ENCODE results near the gene COQ10B. TPM values are rescaled to one million over a fixed set of nuclear protein-coding genes. Genes with fewer than 3 reads are reported as not detected.

Gene COQ10B
- total and polyA plus RNA-seq, 2 donors (not counting 3 experiments of a cell fraction or from before 2014, with no cell fraction given): 2.4 to 15.1 TPM

DNA sequence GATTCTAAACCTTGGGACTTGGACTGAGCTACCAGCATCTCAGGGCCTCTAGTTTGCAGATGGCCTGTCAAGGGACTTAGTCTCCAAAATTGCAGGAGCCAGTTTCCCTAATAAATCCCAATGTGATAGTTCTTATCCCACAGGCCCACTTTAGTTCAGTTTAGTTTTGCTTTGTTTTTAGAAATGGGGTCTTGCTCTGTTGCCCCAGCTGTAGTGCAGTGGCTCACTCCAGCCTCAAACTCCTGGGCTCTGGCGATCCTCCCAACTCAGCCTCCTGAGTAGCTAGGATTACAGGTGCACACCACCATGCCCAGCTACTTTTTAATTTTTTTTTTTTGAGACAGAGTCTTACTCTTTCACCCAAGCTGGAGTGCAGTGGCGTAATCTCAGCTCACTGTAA, 16.0 kb upstream of the COQ10B start:
- Histone ChIP-seq H3K9me3 (replicated peaks; ENCODE audit: control insufficient read depth, insufficient read depth, low read length) (no peaks in the 10 kb centered on the region), H3K27ac (ENCODE audit: insufficient read depth, low read depth, low read length) (no peak overlapping the region), H3K9me1 (replicated peaks; ENCODE audit: control insufficient read depth, extremely low read depth, insufficient read depth, low read length) (no peaks in the 10 kb centered on the region), H3K4me2 (ENCODE audit: insufficient read depth, low read length) (no peak overlapping the region), H3K27me3 (ENCODE audit: control insufficient read depth in 2 of 2, insufficient read depth in 2 of 2, low read length in 2 of 2) (no peaks in the 10 kb centered on the region), H4K20me1 (replicated peaks; ENCODE audit: control insufficient read depth, extremely low read depth, insufficient read depth, low read length) (peaks cover 2% of the 10 kb centered on the region), H3K36me3 (ENCODE audit: control insufficient read depth in 2 of 2, extremely low read depth in 1 of 2, insufficient read depth in 2 of 2, low read length in 2 of 2) (no peaks in the 10 kb centered on the region), H3K9ac (replicated peaks; ENCODE audit: extremely low read depth, insufficient read depth, low read length) (no peak overlapping the region), H3K4me3 (replicated peaks in 1 of 3; ENCODE audit: insufficient read depth in 1 of 3, low read depth in 1 of 3, low read length in 3 of 3) (no peak overlapping the region), H3K79me2 (ENCODE audit: control insufficient read depth, insufficient read depth, low read length) (peaks cover 25% of the 10 kb centered on the region), H2AFZ (ENCODE audit: low read depth, low read length) (no peak overlapping the region), H3K4me1 (ENCODE audit: control insufficient read depth, extremely low read depth, insufficient read depth, low read length) (peaks cover 13% of the 10 kb centered on the region)
- no peak for DNase-seq (ENCODE audit: low read depth, low spot score)
- no TSS peak for BruUV-seq (replicated peaks)
- POLR2A ChIA-PET: no interaction called here
- CTCF ChIA-PET: interaction anchor here (1.0 to 3.6 kb wide), 2 partner anchors 9 to 16 kb away, joined by 3 to 15 read pairs; partner anchors contain the start of gene COQ10B
- intact Hi-C loops (cut with micrococcal nuclease): loop anchor here (5.0 kb wide), 1 partner anchor 860 kb away; no protein-coding TSS in a partner anchor
- FAIRE-seq: no peak
- no peak for TF ChIP-seq MYC (IDR thresholded peaks at IDR 0.05; ENCODE audit: low read depth, low read length)
- no peak for TF ChIP-seq GATA2 (IDR thresholded peaks at IDR 0.05; ENCODE audit: insufficient read depth, insufficient read length, low read depth, low read length)
- TF ChIP-seq, protein P1, sequence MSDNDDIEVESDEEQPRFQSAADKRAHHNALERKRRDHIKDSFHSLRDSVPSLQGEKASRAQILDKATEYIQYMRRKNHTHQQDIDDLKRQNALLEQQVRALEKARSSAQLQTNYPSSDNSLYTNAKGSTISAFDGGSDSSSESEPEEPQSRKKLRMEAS (IDR thresholded peaks at IDR 0.05; ENCODE audit: insufficient read depth, insufficient read length): no peak
- no peak for TF ChIP-seq JUN (IDR thresholded peaks at IDR 0.05; ENCODE audit: borderline replicate concordance, insufficient read depth, insufficient read length, low read depth)
- no peak for TF ChIP-seq POLR2A (IDR thresholded peaks at IDR 0.05; ENCODE audit: low read depth, low read length)
- no peak for TF ChIP-seq FOS (IDR thresholded peaks at IDR 0.05; ENCODE audit: borderline replicate concordance, insufficient read depth, low read length)
- dilution Hi-C loops (cut with MboI; ENCODE audit: extremely low pct_ligation_motif_present, low sequenced_read_pairs): no loop called here

DNA sequence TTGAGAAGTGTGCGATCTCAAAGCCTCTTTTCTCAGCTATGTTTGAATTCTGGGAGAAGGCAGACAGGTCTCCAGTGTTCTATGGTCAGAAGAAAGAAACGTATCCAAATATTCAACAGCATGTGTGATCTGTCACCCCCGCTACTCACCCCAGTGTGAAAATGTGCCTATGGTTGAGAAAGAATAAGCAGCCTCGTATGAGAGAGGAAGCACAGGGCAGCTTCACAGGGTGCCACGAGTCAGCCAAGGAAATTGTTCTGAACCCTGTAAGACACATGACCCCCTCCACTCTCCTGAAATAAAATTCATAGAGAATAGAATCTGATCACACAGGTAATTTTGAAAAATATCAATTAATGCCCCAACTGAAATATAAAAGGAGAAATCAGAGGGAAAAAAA, 10.5 kb upstream of the COQ10B start:
- no peak overlapping the region for H2AFZ ChIP-seq (ENCODE audit: low read depth, low read length)
- intact Hi-C loops (cut with micrococcal nuclease) (no loop called here), dilution Hi-C loops (cut with MboI; ENCODE audit: extremely low pct_ligation_motif_present, low sequenced_read_pairs) (no loop called here)
- H3K9ac ChIP-seq (replicated peaks; ENCODE audit: extremely low read depth, insufficient read depth, low read length): no peak overlapping the region
- peaks cover 9% of the 10 kb centered on the region for H3K4me1 ChIP-seq (ENCODE audit: control insufficient read depth, extremely low read depth, insufficient read depth, low read length)
- no peaks in the 10 kb centered on the region for H3K9me3 ChIP-seq (replicated peaks; ENCODE audit: control insufficient read depth, insufficient read depth, low read length)
- no peak overlapping the region for H3K27ac ChIP-seq (ENCODE audit: insufficient read depth, low read depth, low read length)
- no peaks in the 10 kb centered on the region for H3K27me3 ChIP-seq (ENCODE audit: control insufficient read depth in 2 of 2, insufficient read depth in 2 of 2, low read length in 2 of 2)
- H3K4me3 ChIP-seq (replicated peaks in 1 of 3; ENCODE audit: insufficient read depth in 1 of 3, low read depth in 1 of 3, low read length in 3 of 3): no peak overlapping the region
- DNase-seq (ENCODE audit: low read depth, low spot score) (no peak), FAIRE-seq (no peak)
- no peaks in the 10 kb centered on the region for H4K20me1 ChIP-seq (replicated peaks; ENCODE audit: control insufficient read depth, extremely low read depth, insufficient read depth, low read length)
- H3K9me1 ChIP-seq (replicated peaks; ENCODE audit: control insufficient read depth, extremely low read depth, insufficient read depth, low read length): no peaks in the 10 kb centered on the region
- ChIA-PET CTCF (interaction anchor here (1.9 kb wide), 1 partner anchor 10 kb away, joined by 5 read pairs; the partner anchor contains the start of gene COQ10B), POLR2A (interaction anchor here (0.9 kb wide), 1 partner anchor 9 kb away, joined by 3 read pairs; no protein-coding TSS in a partner anchor)
- TF ChIP-seq MYC (IDR thresholded peaks at IDR 0.05; ENCODE audit: low read depth, low read length) (no peak), GATA2 (IDR thresholded peaks at IDR 0.05; ENCODE audit: insufficient read depth, insufficient read length, low read depth, low read length) (no peak), JUN (IDR thresholded peaks at IDR 0.05; ENCODE audit: borderline replicate concordance, insufficient read depth, insufficient read length, low read depth) (no peak), EZH2 (IDR thresholded peaks at IDR 0.05; ENCODE audit: borderline replicate concordance, low read depth, low read length, severe bottlenecking) (no peak), FOS (IDR thresholded peaks at IDR 0.05; ENCODE audit: borderline replicate concordance, insufficient read depth, low read length) (no peak), POLR2AphosphoS5 (IDR thresholded peaks at IDR 0.05; ENCODE audit: insufficient read depth, low read depth, low read length) (no peak), POLR2A (IDR thresholded peaks at IDR 0.05; ENCODE audit: low read depth, low read length) (no peak), CTCF (IDR thresholded peaks at IDR 0.05; ENCODE audit: extremely low read depth in 1 of 2, insufficient read depth in 1 of 2, low read depth in 1 of 2, low read length in 2 of 2) (no peak)
- TF ChIP-seq, protein P1 (IDR thresholded peaks at IDR 0.05; ENCODE audit: insufficient read depth, insufficient read length): no peak
- no peaks in the 10 kb centered on the region for H3K79me2 ChIP-seq (ENCODE audit: control insufficient read depth, insufficient read depth, low read length)
- no peak overlapping the region for H3K4me2 ChIP-seq (ENCODE audit: insufficient read depth, low read length)
- no peaks in the 10 kb centered on the region for H3K36me3 ChIP-seq (ENCODE audit: control insufficient read depth in 2 of 2, extremely low read depth in 1 of 2, insufficient read depth in 2 of 2, low read length in 2 of 2)
- BruUV-seq (replicated peaks): no TSS peak

All from endothelial cell of umbilical vein (primary cell).